IMR-90 (cell line): ENCODE results near the gene BCAS3. TPM values are rescaled to one million over a fixed set of nuclear protein-coding genes. Genes with fewer than 3 reads are reported as not detected.

Source experiments
- ATAC-seq: fragments of 200-7000 bp; cut with Tn5 transposase; 2 replicates; pipeline ENCODE4 v1.9.1; 2020; ENCODE audit warnings: low read depth, mild to moderate bottlenecking, moderate library complexity
- BruUV-seq: library from RNA; stranded (reverse); fragments of 400-500 nt; replicated peaks from 2 replicates; lab custom pipeline; 2021; lab: Mats Ljungman, UMichigan
- CTCF ChIA-PET: fragments of 300-600 bp; formaldehyde crosslinking; extraction: SDS; loops from one replicate; lab custom pipeline; 2021; ENCODE audit warnings: antibody characterized with exemption; lab: Yijun Ruan, JAX
- POLR2A ChIA-PET: fragments of 300-600 bp; sonication (Branson Sonifier 250); formaldehyde crosslinking; loops from one replicate; lab custom pipeline; 2022; ENCODE audit warnings: antibody characterized with exemption; ENCODE audit not compliant: unreplicated experiment; lab: Charles Lee
- DNase-seq: peaks from one replicate; pipeline ENCODE4 v3.0.0; 2013
- H2AFZ ChIP-seq: replicated peaks from 2 replicates; pipeline ENCODE3; 2013; ENCODE audit warnings: low read length, mild to moderate bottlenecking; ENCODE audit not compliant: poor library complexity
- H2AK5ac ChIP-seq: 2 replicates; pipeline ENCODE4 v1.6.1; 2013; ENCODE audit warnings: low read depth, low read length, inconsistent platforms
- H2AK9ac ChIP-seq: replicated peaks from 2 replicates; pipeline ENCODE3; 2013; ENCODE audit warnings: mild to moderate bottlenecking, low read depth, low read length, moderate library complexity; ENCODE audit not compliant: poor library complexity
- H2BK120ac ChIP-seq: 2 replicates; pipeline ENCODE4 v1.6.1; 2013; ENCODE audit warnings: low read depth, low read length, inconsistent platforms
- H2BK15ac ChIP-seq: 3 replicates; pipeline ENCODE4 v1.6.1; 2013; ENCODE audit warnings: low read depth, low read length, inconsistent platforms
- H2BK20ac ChIP-seq: 2 replicates; pipeline ENCODE4 v1.6.1; 2013; ENCODE audit warnings: low read depth, mild to moderate bottlenecking, inconsistent platforms, low read length, moderate library complexity
- H2BK5ac ChIP-seq: 2 replicates; pipeline ENCODE4 v1.6.1; 2013; ENCODE audit warnings: mild to moderate bottlenecking, low read depth, low read length, inconsistent platforms; ENCODE audit not compliant: poor library complexity, severe bottlenecking
- H3K14ac ChIP-seq: replicated peaks from 2 replicates; pipeline ENCODE4 v1.6.1; 2013; ENCODE audit warnings: low read depth, low read length, inconsistent platforms
- H3K18ac ChIP-seq: 2 replicates; pipeline ENCODE4 v1.6.1; 2013; ENCODE audit warnings: low read depth, low read length, control low read depth
- H3K23ac ChIP-seq: 2 replicates; pipeline ENCODE4 v1.6.1; 2013; ENCODE audit warnings: low read depth, low read length, inconsistent platforms
- H3K27ac ChIP-seq: 2 replicates; pipeline ENCODE4 v1.5.1; 2013; ENCODE audit warnings: mild to moderate bottlenecking, control low read depth, low read length; ENCODE audit not compliant: insufficient read depth
- H3K27me3 ChIP-seq: 2 replicates; pipeline ENCODE4 v1.6.1; 2013; ENCODE audit warnings: low read length; ENCODE audit not compliant: control insufficient read depth, insufficient read depth
- H3K36me3 ChIP-seq: 2 replicates; pipeline ENCODE4 v1.6.1; 2013; ENCODE audit warnings: low read length, mixed read lengths; ENCODE audit not compliant: control insufficient read depth, insufficient read depth
- H3K4ac ChIP-seq: 2 replicates; pipeline ENCODE4 v1.6.1; 2013; ENCODE audit warnings: low read depth, low read length, inconsistent platforms
- H3K4me1 ChIP-seq: 2 replicates; pipeline ENCODE4 v1.6.1; 2013; ENCODE audit warnings: low read length, mixed read lengths; ENCODE audit not compliant: control insufficient read depth, insufficient read depth
- H3K4me2 ChIP-seq: 2 replicates; pipeline ENCODE4 v1.6.1; 2013; ENCODE audit warnings: low read depth, mild to moderate bottlenecking, control low read depth, low read length, moderate library complexity
- H3K4me3 ChIP-seq: 2 replicates; pipeline ENCODE4 v1.5.1; 2013; ENCODE audit warnings: low read depth, mild to moderate bottlenecking, control low read depth, low read length, moderate library complexity; ENCODE audit not compliant: insufficient read depth
- H3K56ac ChIP-seq: 2 replicates; pipeline ENCODE4 v1.6.1; 2013; ENCODE audit warnings: low read length, inconsistent platforms; ENCODE audit not compliant: insufficient read depth; ENCODE audit errors: extremely low read depth
- H3K79me1 ChIP-seq, 2 experiments: 2 replicates each; pipeline ENCODE4 v1.6.1; 2013; ENCODE audit warnings: low read length in 2 of 2, inconsistent platforms in 1 of 2, low read depth in 1 of 2
- H3K9ac ChIP-seq: 2 replicates; pipeline ENCODE4 v1.6.1; 2013; ENCODE audit warnings: low read depth, low read length, control low read depth
- H3K9me1 ChIP-seq: 2 replicates; pipeline ENCODE4 v1.6.1; 2013; ENCODE audit warnings: low read length, inconsistent platforms; ENCODE audit not compliant: insufficient read depth
- H3K9me3 ChIP-seq: 2 replicates; pipeline ENCODE4 v1.6.1; 2013; ENCODE audit warnings: low read length; ENCODE audit not compliant: control insufficient read depth, insufficient read depth
- H4K20me1 ChIP-seq: 2 replicates; pipeline ENCODE4 v1.6.1; 2013; ENCODE audit warnings: low read length, inconsistent platforms; ENCODE audit not compliant: insufficient read depth
- H4K5ac ChIP-seq: 2 replicates; pipeline ENCODE4 v1.6.1; 2013; ENCODE audit warnings: mild to moderate bottlenecking, low read depth, low read length, control low read depth
- H4K8ac ChIP-seq, 2 experiments: 2 replicates each; pipeline ENCODE4 v1.6.1; 2013; ENCODE audit warnings: low read depth in 2 of 2, low read length in 2 of 2, control low read depth in 1 of 2, inconsistent platforms in 1 of 2
- H4K91ac ChIP-seq: 2 replicates; pipeline ENCODE4 v1.6.1; 2013; ENCODE audit warnings: low read depth, low read length, inconsistent platforms; ENCODE audit not compliant: insufficient read depth
- BHLHE40 ChIP-seq: fragments of 150-350 bp; IDR thresholded peaks from 2 replicates; pipeline ENCODE4 v1.6.1; 2016; ENCODE audit warnings: mild to moderate bottlenecking, low read depth, low read length
- CEBPB ChIP-seq: IDR thresholded peaks from 2 replicates; pipeline ENCODE4 v1.6.1; 2012; ENCODE audit warnings: low read depth, low read length, improper control_type of control experiment
- CHD1 ChIP-seq: IDR thresholded peaks from 2 replicates; pipeline ENCODE4 v1.6.1; 2012; ENCODE audit warnings: low read depth, low read length, improper control_type of control experiment
- FOS ChIP-seq: fragments of 150-350 bp; IDR thresholded peaks from 2 replicates; pipeline ENCODE4 v1.6.1; 2016; ENCODE audit warnings: low read depth, low read length
- MAFK ChIP-seq: IDR thresholded peaks from 2 replicates; pipeline ENCODE4 v1.6.1; 2012; ENCODE audit warnings: low read depth, low read length, improper control_type of control experiment
- MAZ ChIP-seq: IDR thresholded peaks from 2 replicates; pipeline ENCODE4 v1.6.1; 2012; ENCODE audit warnings: low read depth, mild to moderate bottlenecking, low read length, improper control_type of control experiment, moderate library complexity, borderline replicate concordance
- MXI1 ChIP-seq: IDR thresholded peaks from 2 replicates; pipeline ENCODE4 v1.6.1; 2012; ENCODE audit warnings: low read depth, mild to moderate bottlenecking, low read length, moderate library complexity, borderline replicate concordance
- NFE2L2 ChIP-seq: fragments of 150-350 bp; IDR thresholded peaks from 2 replicates; pipeline ENCODE4 v1.6.1; 2016; ENCODE audit warnings: low read depth, mild to moderate bottlenecking, low read length
- POLR2A ChIP-seq: IDR thresholded peaks from 2 replicates; pipeline ENCODE4 v1.6.1; 2012; ENCODE audit warnings: mild to moderate bottlenecking, low read depth, low read length
- RAD21 ChIP-seq: IDR thresholded peaks from 2 replicates; pipeline ENCODE4 v1.6.1; 2012; ENCODE audit warnings: low read length, improper control_type of control experiment
- RCOR1 ChIP-seq: IDR thresholded peaks from 2 replicates; pipeline ENCODE4 v1.6.1; 2012; ENCODE audit warnings: mild to moderate bottlenecking, low read length, improper control_type of control experiment; ENCODE audit not compliant: insufficient replicate concordance
- RFX5 ChIP-seq: IDR thresholded peaks from 2 replicates; pipeline ENCODE4 v1.8.0; 2012; ENCODE audit warnings: low read depth, mild to moderate bottlenecking, low read length, moderate library complexity
- SMC3 ChIP-seq: fragments of 150-350 bp; IDR thresholded peaks from 2 replicates; pipeline ENCODE4 v1.6.1; 2016; ENCODE audit warnings: low read depth, mild to moderate bottlenecking, antibody characterized with exemption, low read length, moderate library complexity
- WGBS, 2 experiments: methylation state at CpG; one replicate each; pipeline versions ENCODE4 v1.1.5 to v1.1.7; 2013; ENCODE audit warnings: missing lambda C conversion rate in 2 of 2; ENCODE audit not compliant: insufficient read length in 1 of 2; ENCODE audit errors: extremely low coverage in 2 of 2; 5-methylcytosine and 5-hydroxymethylcytosine counted together
- dilution Hi-C: fragments of 300-500 bp; cut with HindIII; formaldehyde crosslinking; loops from one replicate; pipeline ENCODE4 v1.14.3; 2018; ENCODE audit warnings: low sequenced_read_pairs; ENCODE audit not compliant: unreplicated experiment
- in situ Hi-C: fragments of 300-500 bp; cut with MboI; formaldehyde crosslinking; loops from 3 replicates; pipeline ENCODE4 v1.14.3; 2019; ENCODE audit warnings: low sequenced_read_pairs, inconsistent platforms, mixed read lengths
- intact Hi-C: fragments of 100-400 bp; cut with micrococcal nuclease; formaldehyde crosslinking; loops from 2 replicates; pipeline ENCODE4 v1.10.0; 2022
- polyA plus RNA-seq, 3 experiments: library from polyadenylated mRNA; depleted of rRNA; stranded (reverse); fragments of >200 nt; gene quantifications; 2 replicates each; pipeline ENCODE4 v1.2.3, GENCODE V29; 2012; ENCODE audit warnings: low replicate concordance in 1 of 3
- total RNA-seq: library from RNA; depleted of rRNA; stranded (reverse); fragments of >200 nt; gene quantifications from 2 replicates; pipeline ENCODE4 v1.2.3, GENCODE V29; 2012
- TF ChIP-seq, protein P1 (sequence below): fragments of 150-350 bp; IDR thresholded peaks from 2 replicates; pipeline ENCODE4 v1.6.1; 2016; ENCODE audit warnings: low read depth, mild to moderate bottlenecking, low read length, moderate library complexity, borderline replicate concordance
- TF ChIP-seq, protein P2 (sequence below): fragments of 150-350 bp; IDR thresholded peaks from 2 replicates; pipeline ENCODE4 v1.6.1; 2017; ENCODE audit warnings: mild to moderate bottlenecking, antibody characterized with exemption, low read length, low read depth
- TF ChIP-seq, protein P3 (sequence below): conservative IDR thresholded peaks from 2 replicates; pipeline ENCODE4 v1.5.1; 2012; ENCODE audit warnings: mild to moderate bottlenecking, low read depth, low read length, improper control_type of control experiment

BCAS3 gene
- total and polyA plus RNA-seq, 2 of the 4 experiments (the other 2 are of a cell fraction) = 6.3 to 27.1 TPM

DNA sequence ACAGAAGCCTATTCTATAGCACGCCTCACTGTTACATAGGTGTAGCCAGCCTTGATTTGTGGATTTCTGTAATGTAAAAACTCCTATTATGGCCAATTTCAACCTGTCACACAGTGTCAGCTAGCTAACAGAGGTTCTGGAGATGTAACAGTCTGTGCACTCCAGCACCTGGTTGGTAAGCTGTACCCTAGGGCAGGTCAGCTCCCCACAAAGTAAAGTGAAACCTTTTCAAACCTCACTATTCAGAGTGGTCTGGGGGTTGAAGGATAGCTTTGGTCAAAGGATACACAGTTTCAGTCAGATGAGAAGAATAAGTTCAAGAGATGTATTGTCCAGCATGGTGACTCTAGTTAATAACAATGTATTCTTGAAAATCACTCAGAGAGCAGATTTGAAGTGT, 693.5 kb downstream of the BCAS3 start:
- Histone ChIP-seq H3K4me3 (no peak overlapping the region), H3K27me3 (no peaks in the 10 kb centered on the region), H2BK15ac (no peak overlapping the region), H3K18ac (no peak overlapping the region), H3K9me1 (0 out of 2 replicates have a peak, but pooled peaks cover 4% of the 10 kb centered on the region), H3K56ac (no peak overlapping the region), H3K4me1 (0 out of 2 replicates have a peak, but pooled peaks cover 2% of the 10 kb centered on the region), H3K36me3 (no peaks in the 10 kb centered on the region), H4K91ac (no peak overlapping the region), H3K23ac (no peak overlapping the region), H2AK9ac (peak overlapping the region; percentile 24), H2BK120ac (no peak overlapping the region), H4K20me1 (no peaks in the 10 kb centered on the region), H4K8ac (no peak overlapping the region), H3K14ac (no peak overlapping the region), H3K27ac (no peak overlapping the region), H3K79me1 (no peaks in the 10 kb centered on the region), H3K9me3 (no peaks in the 10 kb centered on the region), H4K5ac (no peak overlapping the region), H3K9ac (no peak overlapping the region), H3K4me2 (no peak overlapping the region), H2BK5ac (no peak overlapping the region), H2AK5ac (no peak overlapping the region; the same call in 1 of the 2 replicates), H3K4ac (no peak overlapping the region), H2AFZ (no peak overlapping the region), H2BK20ac (no peak overlapping the region)
- POLR2A ChIA-PET = no interaction called here
- intact Hi-C loops (no loop called here), dilution Hi-C loops (no loop called here), in situ Hi-C loops (no loop called here)
- no CpG with 5 or more reads among the region's 1 CpG for WGBS, 2 experiments
- CTCF ChIA-PET = no interaction called here
- TF ChIP-seq RAD21 (no peak), POLR2A (no peak), MXI1 (no peak), MAFK (no peak), SMC3 (no peak), CHD1 (no peak), MAZ (no peak), CEBPB (no peak), FOS (no peak), RCOR1 (no peak), RFX5 (no peak), NFE2L2 (no peak), BHLHE40 (no peak)
- TF ChIP-seq, protein P1, sequence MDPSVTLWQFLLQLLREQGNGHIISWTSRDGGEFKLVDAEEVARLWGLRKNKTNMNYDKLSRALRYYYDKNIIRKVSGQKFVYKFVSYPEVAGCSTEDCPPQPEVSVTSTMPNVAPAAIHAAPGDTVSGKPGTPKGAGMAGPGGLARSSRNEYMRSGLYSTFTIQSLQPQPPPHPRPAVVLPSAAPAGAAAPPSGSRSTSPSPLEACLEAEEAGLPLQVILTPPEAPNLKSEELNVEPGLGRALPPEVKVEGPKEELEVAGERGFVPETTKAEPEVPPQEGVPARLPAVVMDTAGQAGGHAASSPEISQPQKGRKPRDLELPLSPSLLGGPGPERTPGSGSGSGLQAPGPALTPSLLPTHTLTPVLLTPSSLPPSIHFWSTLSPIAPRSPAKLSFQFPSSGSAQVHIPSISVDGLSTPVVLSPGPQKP = no peak
- TF ChIP-seq, protein P2, sequence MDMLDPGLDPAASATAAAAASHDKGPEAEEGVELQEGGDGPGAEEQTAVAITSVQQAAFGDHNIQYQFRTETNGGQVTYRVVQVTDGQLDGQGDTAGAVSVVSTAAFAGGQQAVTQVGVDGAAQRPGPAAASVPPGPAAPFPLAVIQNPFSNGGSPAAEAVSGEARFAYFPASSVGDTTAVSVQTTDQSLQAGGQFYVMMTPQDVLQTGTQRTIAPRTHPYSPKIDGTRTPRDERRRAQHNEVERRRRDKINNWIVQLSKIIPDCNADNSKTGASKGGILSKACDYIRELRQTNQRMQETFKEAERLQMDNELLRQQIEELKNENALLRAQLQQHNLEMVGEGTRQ = no peak
- TF ChIP-seq, protein P3, sequence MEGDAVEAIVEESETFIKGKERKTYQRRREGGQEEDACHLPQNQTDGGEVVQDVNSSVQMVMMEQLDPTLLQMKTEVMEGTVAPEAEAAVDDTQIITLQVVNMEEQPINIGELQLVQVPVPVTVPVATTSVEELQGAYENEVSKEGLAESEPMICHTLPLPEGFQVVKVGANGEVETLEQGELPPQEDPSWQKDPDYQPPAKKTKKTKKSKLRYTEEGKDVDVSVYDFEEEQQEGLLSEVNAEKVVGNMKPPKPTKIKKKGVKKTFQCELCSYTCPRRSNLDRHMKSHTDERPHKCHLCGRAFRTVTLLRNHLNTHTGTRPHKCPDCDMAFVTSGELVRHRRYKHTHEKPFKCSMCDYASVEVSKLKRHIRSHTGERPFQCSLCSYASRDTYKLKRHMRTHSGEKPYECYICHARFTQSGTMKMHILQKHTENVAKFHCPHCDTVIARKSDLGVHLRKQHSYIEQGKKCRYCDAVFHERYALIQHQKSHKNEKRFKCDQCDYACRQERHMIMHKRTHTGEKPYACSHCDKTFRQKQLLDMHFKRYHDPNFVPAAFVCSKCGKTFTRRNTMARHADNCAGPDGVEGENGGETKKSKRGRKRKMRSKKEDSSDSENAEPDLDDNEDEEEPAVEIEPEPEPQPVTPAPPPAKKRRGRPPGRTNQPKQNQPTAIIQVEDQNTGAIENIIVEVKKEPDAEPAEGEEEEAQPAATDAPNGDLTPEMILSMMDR = no peak
- ATAC-seq (no peak), DNase-seq (no peak)
- no TSS peak for BruUV-seq
